ENCODE data around the gene FOSL1. TPM values are rescaled to one million over a fixed set of nuclear protein-coding genes. Genes with fewer than 3 reads are reported as not detected.

The FOSL1 gene
- total and polyA plus RNA-seq, 2 donors from 2014 or later: 0.37 to 3.2 TPM

DNA sequence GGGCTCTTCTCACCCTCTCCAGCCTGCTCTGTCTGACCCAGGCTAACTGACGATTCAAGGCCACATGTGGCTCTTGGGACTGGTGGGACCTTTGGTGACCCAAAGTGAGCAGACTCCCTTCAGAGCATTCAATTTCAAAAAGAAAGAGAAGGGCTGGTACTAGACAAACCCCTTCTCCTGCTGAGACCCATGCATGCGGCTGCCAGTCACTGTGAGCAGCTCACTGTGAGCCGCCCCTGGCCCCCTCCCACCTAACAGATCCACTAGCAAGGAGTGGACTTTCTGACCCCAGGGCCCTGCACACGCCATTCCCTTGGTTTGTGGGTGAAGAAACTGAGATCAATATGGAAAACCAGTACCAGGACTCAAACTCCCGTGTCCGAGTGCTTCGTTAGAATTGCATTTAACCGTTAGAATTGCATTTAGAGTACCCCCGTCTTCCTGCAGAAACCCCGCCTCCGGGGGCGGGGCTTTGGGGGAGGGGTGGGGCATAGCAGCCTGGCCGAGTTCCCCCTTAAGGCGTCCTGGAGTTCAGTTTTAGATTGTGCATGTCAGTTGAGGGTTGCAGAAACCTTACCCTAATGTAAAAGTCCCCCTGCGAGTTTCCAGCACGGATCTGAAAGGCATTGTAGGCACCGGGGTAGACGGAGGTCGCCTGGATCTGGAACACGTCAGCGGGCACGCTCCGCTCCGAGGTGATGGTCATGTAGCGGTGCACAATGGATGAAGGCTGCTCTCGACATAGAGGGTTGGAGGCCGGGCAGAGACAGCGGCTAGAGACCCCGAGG, 32.7 kb downstream of the FOSL1 start:
- Histone ChIP-seq H3K4me3 (ENCODE audit: low read length in 3 of 3) (no peak overlapping the region), H3K27ac (ENCODE audit: low read depth in 2 of 2, low read length in 2 of 2) (no peak overlapping the region), H3K36me3 (ENCODE audit: control insufficient read depth in 2 of 3, insufficient read depth in 3 of 3, low read length in 3 of 3) (peaks cover 0 to 43% (median 21%) of the 10 kb centered on the region in 3 donors), H3K27me3 (ENCODE audit: control insufficient read depth, insufficient read depth, low read length) (no peaks in the 10 kb centered on the region), H3K9me3 (ENCODE audit: control insufficient read depth in 2 of 3, insufficient read depth in 1 of 3, low read length in 3 of 3) (no peaks in the 10 kb centered on the region), H3K9ac (ENCODE audit: low read length in 3 of 3) (no peak overlapping the region), H3K4me1 (ENCODE audit: control insufficient read depth in 2 of 3, insufficient read depth in 2 of 3, low read depth in 1 of 3, low read length in 3 of 3) (peaks cover 0 to 14% (median 0%) of the 10 kb centered on the region in 3 donors)
- DNase-seq: peak in 1 of 5 donors; percentile 60
- intact Hi-C loops (cut with DNase I): no loop called here
- TF ChIP-seq, protein P1, sequence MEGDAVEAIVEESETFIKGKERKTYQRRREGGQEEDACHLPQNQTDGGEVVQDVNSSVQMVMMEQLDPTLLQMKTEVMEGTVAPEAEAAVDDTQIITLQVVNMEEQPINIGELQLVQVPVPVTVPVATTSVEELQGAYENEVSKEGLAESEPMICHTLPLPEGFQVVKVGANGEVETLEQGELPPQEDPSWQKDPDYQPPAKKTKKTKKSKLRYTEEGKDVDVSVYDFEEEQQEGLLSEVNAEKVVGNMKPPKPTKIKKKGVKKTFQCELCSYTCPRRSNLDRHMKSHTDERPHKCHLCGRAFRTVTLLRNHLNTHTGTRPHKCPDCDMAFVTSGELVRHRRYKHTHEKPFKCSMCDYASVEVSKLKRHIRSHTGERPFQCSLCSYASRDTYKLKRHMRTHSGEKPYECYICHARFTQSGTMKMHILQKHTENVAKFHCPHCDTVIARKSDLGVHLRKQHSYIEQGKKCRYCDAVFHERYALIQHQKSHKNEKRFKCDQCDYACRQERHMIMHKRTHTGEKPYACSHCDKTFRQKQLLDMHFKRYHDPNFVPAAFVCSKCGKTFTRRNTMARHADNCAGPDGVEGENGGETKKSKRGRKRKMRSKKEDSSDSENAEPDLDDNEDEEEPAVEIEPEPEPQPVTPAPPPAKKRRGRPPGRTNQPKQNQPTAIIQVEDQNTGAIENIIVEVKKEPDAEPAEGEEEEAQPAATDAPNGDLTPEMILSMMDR (IDR thresholded peaks at IDR 0.05; ENCODE audit: borderline replicate concordance, extremely low read depth, insufficient read depth): no peak
- no peak for FAIRE-seq

DNA sequence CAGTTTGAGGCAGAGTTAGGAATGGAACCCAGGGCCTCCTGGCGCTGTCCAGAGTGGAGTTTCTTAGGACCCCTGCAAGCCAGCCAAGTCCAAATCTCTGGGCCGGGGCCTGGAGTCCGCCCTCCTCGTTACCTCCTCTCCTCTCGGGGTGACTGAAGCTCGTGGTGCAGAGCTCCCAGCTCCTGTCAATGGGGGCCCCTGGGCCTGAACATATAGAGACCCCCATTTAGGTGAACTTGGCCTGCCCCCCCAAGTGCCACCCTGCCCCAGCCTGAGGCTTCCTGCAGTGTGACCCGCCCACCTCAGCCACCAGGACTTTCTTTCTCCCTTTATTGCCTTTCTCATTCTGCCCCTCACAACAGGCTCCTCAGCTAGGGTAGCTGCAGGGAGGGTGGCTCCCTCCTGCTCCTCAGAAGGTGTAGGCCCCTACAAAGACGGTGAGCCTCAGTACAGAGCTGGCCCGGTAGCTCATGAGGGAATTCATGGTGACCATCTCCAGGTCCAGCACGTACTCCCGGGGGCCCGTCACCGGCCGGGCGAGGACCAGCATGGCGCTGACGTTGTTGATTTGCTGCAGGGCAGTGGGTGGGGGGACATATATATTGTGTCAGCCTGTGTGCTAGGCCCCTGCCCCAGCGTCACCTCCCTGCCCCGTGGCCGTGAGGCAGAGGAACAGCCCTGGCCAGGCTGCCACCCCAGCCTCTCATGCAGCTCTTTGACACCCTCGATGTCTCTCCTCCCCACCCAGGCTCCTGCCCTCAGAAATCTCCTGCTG, 33.5 kb downstream of the FOSL1 start:
- Histone ChIP-seq H3K4me1 (ENCODE audit: control insufficient read depth in 2 of 3, insufficient read depth in 2 of 3, low read depth in 1 of 3, low read length in 3 of 3) (peaks cover 0 to 16% (median 3%) of the 10 kb centered on the region in 3 donors), H3K27ac (ENCODE audit: low read depth in 2 of 2, low read length in 2 of 2) (no peak overlapping the region), H3K27me3 (ENCODE audit: control insufficient read depth, insufficient read depth, low read length) (no peaks in the 10 kb centered on the region), H3K9me3 (ENCODE audit: control insufficient read depth in 2 of 3, insufficient read depth in 1 of 3, low read length in 3 of 3) (no peaks in the 10 kb centered on the region), H3K4me3 (ENCODE audit: low read length in 3 of 3) (no peak overlapping the region), H3K9ac (ENCODE audit: low read length in 3 of 3) (no peak overlapping the region), H3K36me3 (ENCODE audit: control insufficient read depth in 2 of 3, insufficient read depth in 3 of 3, low read length in 3 of 3) (peaks cover 0 to 43% (median 21%) of the 10 kb centered on the region in 3 donors)
- DNase-seq: peak in 2 of 5 donors; percentile 30 to 77
- no peak for FAIRE-seq
- intact Hi-C loops (cut with DNase I): no loop called here
- TF ChIP-seq, protein P1 (IDR thresholded peaks at IDR 0.05; ENCODE audit: borderline replicate concordance, extremely low read depth, insufficient read depth): no peak

DNA sequence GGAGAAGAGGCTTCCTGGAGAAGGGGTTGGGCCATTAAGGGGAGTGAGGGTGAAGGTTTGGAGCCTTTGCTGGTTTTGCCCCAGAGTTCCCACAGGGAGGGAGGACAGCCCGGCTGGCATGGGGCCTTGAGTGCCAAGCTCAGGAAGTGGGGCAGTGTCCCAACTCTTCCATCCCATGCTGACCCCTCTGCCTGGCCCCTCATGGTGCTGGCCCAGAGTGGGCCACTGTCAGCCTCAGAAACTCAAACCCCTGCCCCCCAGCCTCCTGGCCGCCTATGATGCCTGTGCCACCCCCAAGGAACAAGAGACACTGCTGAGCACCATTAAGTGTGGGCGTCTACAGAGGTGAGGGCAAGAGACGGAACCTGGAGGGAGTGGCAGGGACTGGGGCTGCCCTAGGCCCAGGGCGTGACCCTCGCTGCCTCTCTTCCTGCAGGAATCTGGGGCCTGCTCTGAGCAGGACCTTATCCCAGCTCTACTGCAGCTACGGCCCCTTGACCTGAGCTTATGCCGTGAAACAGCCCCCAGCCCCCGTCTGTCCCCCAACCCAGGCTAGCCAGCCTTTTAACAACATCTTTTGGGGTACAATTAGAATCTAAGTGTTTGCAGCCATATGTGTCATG, 34.5 kb downstream of the FOSL1 start:
- Histone ChIP-seq H3K36me3 (ENCODE audit: control insufficient read depth in 2 of 3, insufficient read depth in 3 of 3, low read length in 3 of 3) (peaks cover 0 to 43% (median 21%) of the 10 kb centered on the region in 3 donors), H3K9ac (ENCODE audit: low read length in 3 of 3) (no peak overlapping the region), H3K27me3 (ENCODE audit: control insufficient read depth, insufficient read depth, low read length) (no peaks in the 10 kb centered on the region), H3K4me3 (ENCODE audit: low read length in 3 of 3) (no peak overlapping the region), H3K9me3 (ENCODE audit: control insufficient read depth in 2 of 3, insufficient read depth in 1 of 3, low read length in 3 of 3) (no peaks in the 10 kb centered on the region), H3K4me1 (ENCODE audit: control insufficient read depth in 2 of 3, insufficient read depth in 2 of 3, low read depth in 1 of 3, low read length in 3 of 3) (peaks cover 0 to 14% (median 10%) of the 10 kb centered on the region in 3 donors), H3K27ac (ENCODE audit: low read depth in 2 of 2, low read length in 2 of 2) (no peak overlapping the region)
- TF ChIP-seq, protein P1 (IDR thresholded peaks at IDR 0.05; ENCODE audit: borderline replicate concordance, extremely low read depth, insufficient read depth): no peak
- intact Hi-C loops (cut with DNase I): no loop called here
- FAIRE-seq (no peak), DNase-seq (peak in 2 of 5 donors; percentile 28 to 57)
